Activated CD8-positive, alpha-beta memory T cell treated with anti-CD3 and anti-CD28 coated beads, Interleukin-2, amount 50 U/mL, for 1 hour (primary cell): ENCODE measurements around the gene SAPCD1.
"Not testable (repeated sequence)": the region's sequence is repeated elsewhere in the genome, so short reads cannot be mapped to it uniquely, and the experiment has no call there.

Experiments
- DNase-seq: peaks from one replicate; pipeline ENCODE4 v3.0.0-alpha.2; 2020; ENCODE audit errors: extremely low read depth

Gene SAPCD1

DNA sequence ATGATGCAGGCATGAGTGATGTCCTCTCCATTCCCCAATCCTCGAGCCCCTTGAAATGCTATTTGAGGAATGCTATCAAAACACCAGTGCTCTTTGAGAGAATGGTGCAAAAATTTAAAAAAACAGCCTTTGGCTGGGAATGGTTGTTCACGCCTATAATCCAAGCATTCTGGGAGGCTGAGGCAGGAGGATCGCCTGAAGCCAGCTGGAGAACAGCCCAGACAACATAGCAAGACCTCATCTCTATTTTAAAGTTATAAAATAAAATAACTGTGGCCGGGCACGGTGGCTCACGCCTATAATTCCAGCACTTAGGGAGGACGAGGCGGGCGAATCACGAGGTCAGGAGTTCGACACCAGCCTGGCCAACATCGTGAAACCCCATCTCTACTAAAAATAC, 37.3 kb downstream of the SAPCD1 start:
- no peak for DNase-seq

DNA sequence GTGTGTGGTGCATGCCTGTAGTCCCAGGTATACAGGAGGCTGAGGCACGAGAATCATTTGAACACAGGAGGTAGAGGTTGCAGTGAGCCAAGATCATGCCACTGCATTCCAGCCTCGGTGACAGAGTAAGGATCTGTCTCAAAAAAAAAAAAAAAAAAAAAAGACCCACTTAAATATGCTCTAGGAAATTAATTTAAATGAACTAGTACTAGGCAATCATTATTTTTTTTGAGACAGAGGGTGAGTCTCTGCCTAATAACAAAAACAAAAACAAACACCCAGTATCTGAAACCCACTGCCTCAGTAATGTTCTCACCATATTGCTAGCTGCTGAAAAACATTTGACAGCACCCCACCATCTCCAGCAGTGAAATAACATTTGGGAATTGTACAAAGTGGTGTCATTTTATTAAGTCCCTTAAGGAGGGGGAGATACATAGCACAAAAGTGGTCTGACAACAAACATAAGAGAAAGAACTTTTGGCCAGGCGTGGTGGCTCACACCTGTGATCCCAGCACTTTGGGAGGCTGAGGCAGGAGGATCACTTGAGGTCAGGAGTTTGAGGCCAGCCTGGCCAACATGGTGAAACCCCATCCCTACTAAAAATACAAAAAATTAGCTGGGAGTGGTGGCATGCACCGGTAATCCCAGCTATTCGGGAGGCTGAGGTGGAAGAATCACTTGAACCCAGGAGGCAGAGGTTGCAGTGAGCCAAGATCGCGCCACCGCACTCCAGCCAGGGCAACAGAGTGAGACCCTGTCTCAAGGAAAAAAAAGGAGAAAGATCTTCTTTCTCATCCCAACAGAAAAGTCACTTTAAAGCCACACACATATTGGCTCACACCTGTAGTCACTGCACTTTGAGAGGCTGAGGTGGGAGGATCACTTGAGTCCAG, 38.8 kb downstream of the SAPCD1 start:
- DNase-seq = not testable (repeated sequence)

DNA sequence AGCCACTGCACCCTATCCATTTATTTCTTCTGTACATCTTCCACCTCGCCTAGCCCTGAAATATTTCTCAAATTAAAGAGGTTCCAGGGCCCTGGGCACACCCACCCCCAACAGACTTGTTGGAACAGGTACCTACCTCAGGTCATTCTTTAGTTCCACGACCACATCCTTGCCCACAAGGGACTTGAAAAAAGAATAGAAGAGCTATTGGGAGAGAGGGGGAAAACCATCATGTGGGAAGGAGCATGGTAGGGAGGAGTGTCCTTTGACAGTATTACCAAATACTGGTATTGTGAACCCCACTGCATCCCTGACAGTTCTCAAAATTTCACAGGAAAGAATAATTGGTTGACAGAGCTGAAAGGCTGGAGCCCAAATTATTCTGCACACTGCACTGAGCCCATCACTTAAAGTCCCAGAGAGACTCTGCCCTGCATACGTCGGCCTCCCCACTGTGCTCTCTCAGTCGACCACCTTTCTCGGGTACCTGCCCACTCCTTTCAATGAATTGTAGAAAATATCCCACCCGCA, 43.5 kb downstream of the SAPCD1 start:
- DNase-seq = no peak

DNA sequence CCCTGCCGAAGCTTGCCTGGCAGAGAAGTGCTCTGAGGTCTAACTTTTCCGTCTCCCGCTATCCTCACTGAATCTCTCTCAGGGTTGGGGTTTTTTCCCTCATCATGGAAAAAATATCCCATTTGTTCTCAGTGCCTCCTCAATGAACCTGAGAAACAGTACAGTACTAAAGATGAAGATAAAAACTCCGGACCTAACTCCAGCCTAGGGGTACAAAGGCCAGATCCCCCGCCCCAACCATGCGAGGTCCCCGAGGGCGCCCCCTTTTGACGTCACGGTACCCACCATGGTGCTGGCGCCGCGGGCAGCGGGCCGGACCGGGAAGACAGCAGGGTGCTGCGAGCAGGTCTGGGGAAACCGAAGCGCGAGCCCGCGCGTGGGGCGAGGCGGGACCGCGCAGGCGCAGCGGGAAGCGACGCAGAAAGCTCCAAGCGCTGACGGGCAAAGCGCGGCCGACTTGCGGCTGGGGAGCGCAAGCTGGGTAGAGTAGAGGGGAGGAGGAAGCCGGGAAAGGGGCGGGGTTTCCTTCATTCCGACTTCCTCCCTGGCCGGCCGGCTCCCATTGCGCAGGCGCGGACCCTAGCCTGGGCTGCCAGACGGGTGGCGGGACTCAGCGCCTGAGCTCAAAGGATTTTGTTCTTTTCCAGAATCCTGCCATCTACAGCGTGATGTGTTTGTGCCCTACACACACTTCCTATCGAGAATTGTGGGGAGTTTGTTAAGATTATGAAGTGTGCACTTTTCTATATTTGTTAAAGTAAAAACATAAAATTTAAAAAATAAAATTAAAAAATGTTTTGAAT, 44.2 kb downstream of the SAPCD1 start, which contains the start of gene LSM2:
Gene LSM2, minus strand, starts transcription at position 497 of the 803 bp plus-strand sequence. Its CDS starts 209 bp downstream, at position 288.
- peak; percentile 94 for DNase-seq

DNA sequence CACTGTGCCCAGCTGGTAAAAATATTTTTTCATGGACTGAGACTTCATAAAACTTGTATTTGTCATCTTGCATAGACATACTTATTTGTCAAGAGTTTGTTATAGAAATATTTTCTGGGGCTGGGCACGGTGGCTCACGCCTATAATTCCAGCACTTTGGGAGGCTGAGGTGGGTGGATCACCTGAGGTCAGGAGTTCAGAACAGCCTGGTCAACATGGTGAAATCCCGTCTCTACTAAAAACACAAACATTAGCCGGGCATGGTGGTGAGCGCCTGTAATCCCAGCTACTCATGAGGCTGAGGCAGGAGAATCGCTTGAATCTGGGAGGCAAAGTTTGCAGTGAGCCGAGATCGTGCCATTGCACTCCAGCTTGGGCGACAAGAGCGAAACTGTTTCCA, 46.1 kb downstream of the SAPCD1 start:
- not testable (repeated sequence) for DNase-seq

GRCh38 chr6:31811645-31812044, 49.2 kb downstream of the SAPCD1 start:
- no peak for DNase-seq

GRCh38 chr6:31813465-31813849, 51.0 kb downstream of the SAPCD1 start:
- no peak for DNase-seq
